Occipital lobe (tissue), 2 donors: ENCODE data around the gene OOSP3. TPM values are rescaled to one million over a fixed set of nuclear protein-coding genes. Genes with fewer than 3 reads are reported as not detected.
"Not testable (repeated sequence)": the region's sequence is repeated elsewhere in the genome, so short reads cannot be mapped to it uniquely, and the experiment has no call there.

Source experiments
- DNase-seq: peaks from one replicate; lab custom pipeline; 2025; lab: John Stamatoyannopoulos, UW
- total RNA-seq: library from RNA; depleted of rRNA; stranded (reverse); fragments of >200 nt; gene quantifications from one replicate; pipeline ENCODE4 v1.2.3, GENCODE V29; 2014

OOSP3 gene
- total RNA-seq, result not detected

GRCh38 chr11:59878575-59878974, at the start of gene OOSP3:
Gene OOSP3 (plus strand): TSS chr11:59878782. CDS start chr11:59878809, 27 bp downstream.
- DNase-seq, result no peak

- DNase-seq, result no peak
Measured at GRCh38 chr11:59829358-59829757, 49.2 kb upstream of the OOSP3 start.

GRCh38 chr11:59833602-59834001, 45.0 kb upstream of the OOSP3 start:
- DNase-seq, result no peak

GRCh38 chr11:59839615-59840014, 39.0 kb upstream of the OOSP3 start:
- DNase-seq, result no peak

GRCh38 chr11:59841514-59841913, 37.1 kb upstream of the OOSP3 start:
- no peak for DNase-seq

- DNase-seq, result no peak
Measured at GRCh38 chr11:59842316-59842715, 36.3 kb upstream of the OOSP3 start.

- no peak for DNase-seq
Measured at GRCh38 chr11:59845399-59845798, 33.2 kb upstream of the OOSP3 start, which contains the start of gene CBLIF. Gene CBLIF (minus strand): TSS chr11:59845499. CDS start chr11:59845453, 46 bp downstream.

- DNase-seq, result no peak
Measured at GRCh38 chr11:59846556-59846955, 32.0 kb upstream of the OOSP3 start.

- DNase-seq, result no peak
Measured at GRCh38 chr11:59847626-59848025, 31.0 kb upstream of the OOSP3 start.

GRCh38 chr11:59848439-59848838, 30.1 kb upstream of the OOSP3 start:
- not testable (repeated sequence) for DNase-seq

- no peak for DNase-seq
Measured at GRCh38 chr11:59849129-59849528, 29.5 kb upstream of the OOSP3 start.

- not testable (repeated sequence) for DNase-seq
Measured at GRCh38 chr11:59849551-59849950, 29.0 kb upstream of the OOSP3 start.

- not testable (repeated sequence) for DNase-seq
Measured at GRCh38 chr11:59851416-59851815, 27.2 kb upstream of the OOSP3 start.

- no peak for DNase-seq
Measured at GRCh38 chr11:59854871-59855270, 23.7 kb upstream of the OOSP3 start.

GRCh38 chr11:59857439-59858434, 20.8 kb upstream of the OOSP3 start:
- DNase-seq, result no peak

- DNase-seq, result no peak
Measured at GRCh38 chr11:59859673-59860072, 18.9 kb upstream of the OOSP3 start.

- DNase-seq, result no peak
Measured at GRCh38 chr11:59862252-59862651, 16.3 kb upstream of the OOSP3 start.

- no peak for DNase-seq
Measured at GRCh38 chr11:59865031-59865430, 13.6 kb upstream of the OOSP3 start.

- no peak for DNase-seq
Measured at GRCh38 chr11:59866397-59866796, 12.2 kb upstream of the OOSP3 start, which contains the start of gene TCN1. Gene TCN1 (minus strand): TSS chr11:59866487. CDS start chr11:59866470, 17 bp downstream.

GRCh38 chr11:59866836-59867235, 11.7 kb upstream of the OOSP3 start:
- DNase-seq, result no peak

- no peak for DNase-seq
Measured at GRCh38 chr11:59867946-59868345, 10.6 kb upstream of the OOSP3 start.

GRCh38 chr11:59872076-59872475, 6.5 kb upstream of the OOSP3 start:
- no peak for DNase-seq
